SJCRH30 (cell line): ENCODE measurements around the gene RAB37. TPM values are rescaled to one million over a fixed set of nuclear protein-coding genes. Genes with fewer than 3 reads are reported as not detected.

Experiments used
- DNase-seq, 2 experiments: peaks; one replicate each; pipeline ENCODE4 v3.0.0-alpha.2; 2015 to 2020
- H3K27ac ChIP-seq: fragments of 250-450 bp; sonication (Bioruptor Pico); 2 replicates; pipeline ENCODE4 v1.5.1; 2020; ENCODE audit warnings: mild to moderate bottlenecking, moderate library complexity
- H3K27me3 ChIP-seq: fragments of 250-450 bp; sonication (Bioruptor Pico); 2 replicates; pipeline ENCODE4 v1.5.1; 2020; ENCODE audit warnings: mild to moderate bottlenecking, moderate library complexity
- H3K36me3 ChIP-seq: fragments of 250-450 bp; sonication (Bioruptor Pico); 2 replicates; pipeline ENCODE4 v1.5.1; 2020; ENCODE audit warnings: mild to moderate bottlenecking, moderate library complexity
- H3K4me1 ChIP-seq: fragments of 250-450 bp; sonication (Bioruptor Pico); 2 replicates; pipeline ENCODE4 v1.5.1; 2020; ENCODE audit warnings: mild to moderate bottlenecking, moderate library complexity
- H3K4me3 ChIP-seq: fragments of 250-450 bp; sonication (Bioruptor Pico); 2 replicates; pipeline ENCODE4 v1.5.1; 2020; ENCODE audit warnings: mild to moderate bottlenecking, moderate library complexity
- H3K9me3 ChIP-seq: fragments of 250-450 bp; sonication (Bioruptor Pico); replicated peaks from 2 replicates; pipeline ENCODE4 v1.5.1; 2020; ENCODE audit warnings: mild to moderate bottlenecking, moderate library complexity
- total RNA-seq: library from RNA; depleted of rRNA; stranded (reverse); fragments of >200 nt; shearing (Covaris generic); gene quantifications from 2 replicates; pipeline ENCODE4 v1.2.3, GENCODE V29; 2014

Gene RAB37
- total RNA-seq, 1 experiment from 2014 or later: 3.0 TPM

- no peak for DNase-seq
Observed at GRCh38 chr17:74713171-74713755, 23.8 kb upstream of the RAB37 start.

DNA sequence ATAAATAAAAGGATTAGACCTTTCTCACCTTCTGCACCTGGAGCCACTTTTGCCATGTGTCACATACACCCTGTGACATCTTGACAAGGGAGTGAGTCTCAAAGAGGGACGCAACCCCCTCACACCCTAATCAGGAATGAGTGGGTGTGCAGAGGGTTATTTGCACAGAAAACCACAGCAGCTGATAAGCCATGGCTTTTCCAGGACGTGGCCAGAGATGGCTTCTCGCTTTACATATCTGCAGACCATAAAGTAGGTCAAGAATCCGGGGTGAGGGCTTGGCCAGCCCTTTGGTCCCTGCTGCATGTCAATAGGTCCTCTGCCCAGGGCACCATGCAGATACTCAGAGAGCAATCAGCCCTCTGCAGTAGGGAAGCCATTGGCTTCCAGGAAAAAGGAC is 21.9 kb upstream of the RAB37 start:
- H3K9me3 ChIP-seq: no peaks in the 10 kb centered on the region
- no peaks in the 10 kb centered on the region for H3K4me1 ChIP-seq
- H3K4me3 ChIP-seq: no peak overlapping the region
- peaks cover 51% of the 10 kb centered on the region for H3K27me3 ChIP-seq
- no peak for DNase-seq
- no peak overlapping the region for H3K27ac ChIP-seq
- H3K36me3 ChIP-seq: no peaks in the 10 kb centered on the region

More at GRCh38 chr17:74713171-74713755, 23.8 kb upstream of the RAB37 start:
- Histone ChIP-seq H3K9me3 (no peaks in the 10 kb centered on the region), H3K4me3 (no peak overlapping the region), H3K27me3 (peaks cover 45% of the 10 kb centered on the region), H3K27ac (no peak overlapping the region), H3K4me1 (no peaks in the 10 kb centered on the region), H3K36me3 (no peaks in the 10 kb centered on the region)

- Histone ChIP-seq H3K27ac (no peak overlapping the region), H3K36me3 (no peaks in the 10 kb centered on the region), H3K27me3 (peaks cover 34% of the 10 kb centered on the region), H3K4me1 (peaks cover 21% of the 10 kb centered on the region), H3K9me3 (no peaks in the 10 kb centered on the region), H3K4me3 (no peak overlapping the region)
- no peak for DNase-seq
Observed at GRCh38 chr17:74720506-74720905, 16.6 kb upstream of the RAB37 start.

GRCh38 chr17:74722782-74723181 is 14.3 kb upstream of the RAB37 start:
- H3K4me3 ChIP-seq: no peak overlapping the region
- DNase-seq: no peak
- H3K9me3 ChIP-seq: no peaks in the 10 kb centered on the region
- H3K4me1 ChIP-seq: peaks cover 21% of the 10 kb centered on the region
- no peaks in the 10 kb centered on the region for H3K36me3 ChIP-seq
- no peak overlapping the region for H3K27ac ChIP-seq
- peaks cover 11% of the 10 kb centered on the region for H3K27me3 ChIP-seq

GRCh38 chr17:74723891-74724290 is 13.2 kb upstream of the RAB37 start:
- Histone ChIP-seq H3K36me3 (no peaks in the 10 kb centered on the region), H3K27me3 (peaks cover 3% of the 10 kb centered on the region)

DNA sequence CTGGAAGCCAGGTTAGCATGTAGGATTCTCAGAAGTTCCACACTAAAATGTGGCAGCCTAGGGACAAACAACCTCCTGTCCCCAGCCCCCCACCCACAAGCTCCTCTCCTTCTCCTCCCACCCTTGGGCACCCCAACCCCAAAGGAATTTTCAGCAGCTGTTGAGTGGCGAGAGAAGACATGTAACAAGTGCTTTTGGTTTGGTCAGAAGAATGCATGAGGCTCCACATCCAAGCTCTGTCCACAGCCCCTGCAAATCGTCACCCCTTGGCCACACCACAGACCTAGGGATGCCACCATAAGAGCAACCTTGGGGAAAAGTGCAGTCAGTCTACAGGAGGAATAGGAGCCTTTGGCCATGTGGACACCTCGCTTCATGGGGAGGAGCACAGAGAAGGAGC is 11.9 kb upstream of the RAB37 start:
- Histone ChIP-seq H3K27me3 (no peaks in the 10 kb centered on the region), H3K27ac (no peak overlapping the region), H3K9me3 (peaks cover 8% of the 10 kb centered on the region; the same call in 1 of the 2 replicates), H3K4me3 (no peak overlapping the region), H3K36me3 (no peaks in the 10 kb centered on the region), H3K4me1 (peaks cover 21% of the 10 kb centered on the region)
- DNase-seq: no peak

More at GRCh38 chr17:74723891-74724290, 13.2 kb upstream of the RAB37 start:
- Histone ChIP-seq H3K27ac (peak overlapping the region; percentile 25; the same call in 1 of the 2 replicates), H3K4me3 (no peak overlapping the region), H3K4me1 (peaks cover 21% of the 10 kb centered on the region), H3K9me3 (peaks cover 8% of the 10 kb centered on the region; the same call in 1 of the 2 replicates)
- DNase-seq: no peak

DNA sequence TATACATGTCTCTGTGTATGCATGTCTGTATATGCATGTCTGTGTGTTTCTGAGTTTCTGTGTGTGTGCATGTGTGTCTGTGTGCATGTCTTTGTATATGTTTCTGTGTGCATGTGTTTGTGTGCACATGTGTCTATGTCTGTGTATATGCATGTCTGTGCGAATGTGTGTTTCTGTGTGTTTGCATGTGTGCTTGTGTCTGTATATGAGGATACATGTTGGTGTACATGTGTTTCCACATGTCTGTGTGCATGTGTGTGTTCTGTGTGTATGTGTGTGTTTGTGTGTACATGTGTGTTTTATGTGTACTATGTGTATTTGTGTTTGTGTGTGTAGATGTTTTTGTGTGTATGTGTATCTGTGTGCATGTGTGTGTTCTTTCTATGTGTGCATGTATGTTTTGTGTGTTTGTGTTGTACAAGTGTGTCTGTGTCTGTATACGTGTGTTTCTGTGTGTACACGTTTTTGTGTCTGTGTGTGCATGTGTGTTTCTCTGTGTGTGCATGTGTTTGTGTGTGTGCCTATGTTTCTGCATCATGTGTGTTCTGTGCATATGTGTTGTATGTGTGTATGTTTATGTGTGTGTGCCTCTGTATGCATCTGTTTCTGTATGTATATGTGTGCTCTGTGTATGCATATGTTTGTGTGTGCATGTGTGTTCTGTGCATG is 8.9 kb upstream of the RAB37 start:
- H3K36me3 ChIP-seq: no peaks in the 10 kb centered on the region
- no peak overlapping the region for H3K4me3 ChIP-seq
- peaks cover 18% of the 10 kb centered on the region for H3K4me1 ChIP-seq
- H3K9me3 ChIP-seq: peaks cover 8% of the 10 kb centered on the region; the same call in 1 of the 2 replicates
- DNase-seq: no peak
- peaks cover 4% of the 10 kb centered on the region; the same call in 1 of the 2 replicates for H3K27me3 ChIP-seq
- H3K27ac ChIP-seq: no peak overlapping the region

DNA sequence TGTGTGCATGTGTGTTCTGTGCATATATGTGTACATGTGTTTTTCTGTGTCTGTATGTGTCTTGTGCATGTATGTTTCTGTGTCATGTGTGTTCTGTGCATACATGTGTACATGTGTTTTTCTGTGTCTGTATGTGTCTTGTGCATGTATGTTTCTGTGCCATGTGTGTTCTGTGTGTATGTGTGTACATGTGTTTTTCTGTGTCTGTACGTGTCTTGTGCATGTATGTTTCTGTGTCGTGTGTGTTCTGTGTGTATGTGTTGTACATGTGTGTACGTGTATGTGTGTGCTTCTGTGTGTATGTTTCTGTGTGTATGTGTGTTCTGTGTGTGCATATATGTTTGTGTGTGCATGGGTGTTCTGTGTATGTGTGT is 8.4 kb upstream of the RAB37 start:
- DNase-seq: no peak
- H3K4me1 ChIP-seq: peaks cover 16% of the 10 kb centered on the region
- no peak overlapping the region for H3K4me3 ChIP-seq
- no peaks in the 10 kb centered on the region for H3K36me3 ChIP-seq
- peaks cover 8% of the 10 kb centered on the region; the same call in 1 of the 2 replicates for H3K9me3 ChIP-seq
- H3K27me3 ChIP-seq: peaks cover 4% of the 10 kb centered on the region; the same call in 1 of the 2 replicates
- no peak overlapping the region for H3K27ac ChIP-seq

GRCh38 chr17:74729368-74729767 is 7.7 kb upstream of the RAB37 start:
- no peak for DNase-seq
- H3K9me3 ChIP-seq: peaks cover 8% of the 10 kb centered on the region; the same call in 1 of the 2 replicates
- peaks cover 9% of the 10 kb centered on the region for H3K4me1 ChIP-seq
- H3K27me3 ChIP-seq: peaks cover 4% of the 10 kb centered on the region; the same call in 1 of the 2 replicates
- H3K27ac ChIP-seq: no peak overlapping the region
- H3K4me3 ChIP-seq: no peak overlapping the region
- H3K36me3 ChIP-seq: no peaks in the 10 kb centered on the region

GRCh38 chr17:74729866-74730265 is 7.2 kb upstream of the RAB37 start:
- H3K27me3 ChIP-seq: peaks cover 4% of the 10 kb centered on the region; the same call in 1 of the 2 replicates
- H3K27ac ChIP-seq: no peak overlapping the region
- DNase-seq: no peak
- no peaks in the 10 kb centered on the region for H3K36me3 ChIP-seq
- H3K9me3 ChIP-seq: peaks cover 8% of the 10 kb centered on the region; the same call in 1 of the 2 replicates
- H3K4me1 ChIP-seq: peaks cover 4% of the 10 kb centered on the region; the same call in 1 of the 2 replicates
- no peak overlapping the region for H3K4me3 ChIP-seq

GRCh38 chr17:74730491-74731346 is 6.3 kb upstream of the RAB37 start:
- H3K9me3 ChIP-seq: peaks cover 8% of the 10 kb centered on the region; the same call in 1 of the 2 replicates
- H3K4me1 ChIP-seq: no peaks in the 10 kb centered on the region; the same call in 1 of the 2 replicates
- no peak for DNase-seq
- H3K4me3 ChIP-seq: no peak overlapping the region
- H3K27me3 ChIP-seq: peaks cover 11% of the 10 kb centered on the region; the same call in 1 of the 2 replicates
- H3K36me3 ChIP-seq: no peaks in the 10 kb centered on the region
- H3K27ac ChIP-seq: no peak overlapping the region

GRCh38 chr17:74731347-74731605 is 5.8 kb upstream of the RAB37 start:
- H3K4me3 ChIP-seq: no peak overlapping the region
- H3K27me3 ChIP-seq: peaks cover 12% of the 10 kb centered on the region; the same call in 1 of the 2 replicates
- peaks cover 1% of the 10 kb centered on the region; the same call in 1 of the 2 replicates for H3K4me1 ChIP-seq
- peaks cover 8% of the 10 kb centered on the region; the same call in 1 of the 2 replicates for H3K9me3 ChIP-seq
- DNase-seq: no peak
- H3K36me3 ChIP-seq: no peaks in the 10 kb centered on the region
- no peak overlapping the region for H3K27ac ChIP-seq

GRCh38 chr17:74732042-74732867 is 4.8 kb upstream of the RAB37 start:
- no peak overlapping the region for H3K4me3 ChIP-seq
- H3K27ac ChIP-seq: no peak overlapping the region
- peaks cover 8% of the 10 kb centered on the region; the same call in 1 of the 2 replicates for H3K9me3 ChIP-seq
- peaks cover 7% of the 10 kb centered on the region; the same call in 1 of the 2 replicates for H3K4me1 ChIP-seq
- no peaks in the 10 kb centered on the region for H3K36me3 ChIP-seq
- peaks cover 18% of the 10 kb centered on the region; the same call in 1 of the 2 replicates for H3K27me3 ChIP-seq
- no peak for DNase-seq
